ENCODE results near the gene PAX2.

The PAX2 gene

GRCh38 chr10:100746784-100747455, 1.5 kb downstream of the PAX2 start:
- no peaks in the 10 kb centered on the region for H3K9me3 ChIP-seq (ENCODE audit: control insufficient read depth in 1 of 2, low read length in 2 of 2)
- H3K4me1 ChIP-seq (ENCODE audit: control insufficient read depth in 1 of 2, insufficient read depth in 2 of 2, low read length in 2 of 2): peaks cover 0 to 14% of the 10 kb centered on the region in 2 donors
- no peak overlapping the region for H3K27ac ChIP-seq (ENCODE audit: low read depth, low read length)
- peaks cover 89 to 92% of the 10 kb centered on the region in 2 donors for H3K27me3 ChIP-seq (ENCODE audit: control insufficient read depth in 1 of 2, insufficient read depth in 2 of 2, low read length in 2 of 2)
- H3K9ac ChIP-seq (ENCODE audit: low read depth in 1 of 2, low read length in 2 of 2): no peak overlapping the region
- no peak overlapping the region for H3K4me3 ChIP-seq (ENCODE audit: low read depth in 1 of 2, low read length in 2 of 2)
- no peaks in the 10 kb centered on the region for H3K36me3 ChIP-seq (ENCODE audit: control insufficient read depth in 1 of 2, insufficient read depth in 2 of 2, low read length in 2 of 2)

GRCh38 chr10:100747456-100748230, 2.3 kb downstream of the PAX2 start:
- no peak overlapping the region for H3K9ac ChIP-seq (ENCODE audit: low read depth in 1 of 2, low read length in 2 of 2)
- H3K27me3 ChIP-seq (ENCODE audit: control insufficient read depth in 1 of 2, insufficient read depth in 2 of 2, low read length in 2 of 2): peaks cover 89 to 94% of the 10 kb centered on the region in 2 donors
- no peak overlapping the region for H3K4me3 ChIP-seq (ENCODE audit: low read depth in 1 of 2, low read length in 2 of 2)
- H3K9me3 ChIP-seq (ENCODE audit: control insufficient read depth in 1 of 2, low read length in 2 of 2): no peaks in the 10 kb centered on the region
- H3K27ac ChIP-seq (ENCODE audit: low read depth, low read length): no peak overlapping the region
- no peaks in the 10 kb centered on the region for H3K36me3 ChIP-seq (ENCODE audit: control insufficient read depth in 1 of 2, insufficient read depth in 2 of 2, low read length in 2 of 2)
- peaks cover 0 to 14% of the 10 kb centered on the region in 2 donors for H3K4me1 ChIP-seq (ENCODE audit: control insufficient read depth in 1 of 2, insufficient read depth in 2 of 2, low read length in 2 of 2)

GRCh38 chr10:100748231-100749058, 3.1 kb downstream of the PAX2 start:
- no peak overlapping the region for H3K4me3 ChIP-seq (ENCODE audit: low read depth in 1 of 2, low read length in 2 of 2)
- H3K9ac ChIP-seq (ENCODE audit: low read depth in 1 of 2, low read length in 2 of 2): no peak overlapping the region
- H3K36me3 ChIP-seq (ENCODE audit: control insufficient read depth in 1 of 2, insufficient read depth in 2 of 2, low read length in 2 of 2): no peaks in the 10 kb centered on the region
- H3K4me1 ChIP-seq (ENCODE audit: control insufficient read depth in 1 of 2, insufficient read depth in 2 of 2, low read length in 2 of 2): peaks cover 0 to 11% of the 10 kb centered on the region in 2 donors
- H3K9me3 ChIP-seq (ENCODE audit: control insufficient read depth in 1 of 2, low read length in 2 of 2): no peaks in the 10 kb centered on the region
- H3K27ac ChIP-seq (ENCODE audit: low read depth, low read length): no peak overlapping the region
- peaks cover 85 to 94% of the 10 kb centered on the region in 2 donors for H3K27me3 ChIP-seq (ENCODE audit: control insufficient read depth in 1 of 2, insufficient read depth in 2 of 2, low read length in 2 of 2)

GRCh38 chr10:100749059-100749308, 3.6 kb downstream of the PAX2 start:
- no peak overlapping the region for H3K4me3 ChIP-seq (ENCODE audit: low read depth in 1 of 2, low read length in 2 of 2)
- H3K9me3 ChIP-seq (ENCODE audit: control insufficient read depth in 1 of 2, low read length in 2 of 2): no peaks in the 10 kb centered on the region
- H3K4me1 ChIP-seq (ENCODE audit: control insufficient read depth in 1 of 2, insufficient read depth in 2 of 2, low read length in 2 of 2): peaks cover 0 to 9% of the 10 kb centered on the region in 2 donors
- no peak overlapping the region for H3K9ac ChIP-seq (ENCODE audit: low read depth in 1 of 2, low read length in 2 of 2)
- no peaks in the 10 kb centered on the region for H3K36me3 ChIP-seq (ENCODE audit: control insufficient read depth in 1 of 2, insufficient read depth in 2 of 2, low read length in 2 of 2)
- no peak overlapping the region for H3K27ac ChIP-seq (ENCODE audit: low read depth, low read length)
- H3K27me3 ChIP-seq (ENCODE audit: control insufficient read depth in 1 of 2, insufficient read depth in 2 of 2, low read length in 2 of 2): peaks cover 80 to 94% of the 10 kb centered on the region in 2 donors

GRCh38 chr10:100749309-100750217, 4.2 kb downstream of the PAX2 start:
- no peaks in the 10 kb centered on the region for H3K36me3 ChIP-seq (ENCODE audit: control insufficient read depth in 1 of 2, insufficient read depth in 2 of 2, low read length in 2 of 2)
- peaks cover 80 to 94% of the 10 kb centered on the region in 2 donors for H3K27me3 ChIP-seq (ENCODE audit: control insufficient read depth in 1 of 2, insufficient read depth in 2 of 2, low read length in 2 of 2)
- no peaks in the 10 kb centered on the region for H3K9me3 ChIP-seq (ENCODE audit: control insufficient read depth in 1 of 2, low read length in 2 of 2)
- no peak overlapping the region for H3K9ac ChIP-seq (ENCODE audit: low read depth in 1 of 2, low read length in 2 of 2)
- peaks cover 0 to 4% of the 10 kb centered on the region in 2 donors for H3K4me1 ChIP-seq (ENCODE audit: control insufficient read depth in 1 of 2, insufficient read depth in 2 of 2, low read length in 2 of 2)
- H3K27ac ChIP-seq (ENCODE audit: low read depth, low read length): no peak overlapping the region
- no peak overlapping the region for H3K4me3 ChIP-seq (ENCODE audit: low read depth in 1 of 2, low read length in 2 of 2)

GRCh38 chr10:100750291-100751210, 5.2 kb downstream of the PAX2 start:
- Histone ChIP-seq H3K9me3 (ENCODE audit: control insufficient read depth in 1 of 2, low read length in 2 of 2) (no peaks in the 10 kb centered on the region), H3K27ac (ENCODE audit: low read depth, low read length) (no peak overlapping the region), H3K36me3 (ENCODE audit: control insufficient read depth in 1 of 2, insufficient read depth in 2 of 2, low read length in 2 of 2) (no peaks in the 10 kb centered on the region), H3K4me3 (ENCODE audit: low read depth in 1 of 2, low read length in 2 of 2) (no peak overlapping the region), H3K4me1 (ENCODE audit: control insufficient read depth in 1 of 2, insufficient read depth in 2 of 2, low read length in 2 of 2) (peaks cover 0 to 4% of the 10 kb centered on the region in 2 donors), H3K9ac (ENCODE audit: low read depth in 1 of 2, low read length in 2 of 2) (no peak overlapping the region), H3K27me3 (ENCODE audit: control insufficient read depth in 1 of 2, insufficient read depth in 2 of 2, low read length in 2 of 2) (peaks cover 84 to 95% of the 10 kb centered on the region in 2 donors)

GRCh38 chr10:100751211-100751933, 6.0 kb downstream of the PAX2 start:
- Histone ChIP-seq H3K27me3 (ENCODE audit: control insufficient read depth in 1 of 2, insufficient read depth in 2 of 2, low read length in 2 of 2) (peaks cover 84 to 95% of the 10 kb centered on the region in 2 donors), H3K9ac (ENCODE audit: low read depth in 1 of 2, low read length in 2 of 2) (no peak overlapping the region), H3K36me3 (ENCODE audit: control insufficient read depth in 1 of 2, insufficient read depth in 2 of 2, low read length in 2 of 2) (no peaks in the 10 kb centered on the region), H3K9me3 (ENCODE audit: control insufficient read depth in 1 of 2, low read length in 2 of 2) (no peaks in the 10 kb centered on the region), H3K4me1 (ENCODE audit: control insufficient read depth in 1 of 2, insufficient read depth in 2 of 2, low read length in 2 of 2) (peaks cover 0 to 4% of the 10 kb centered on the region in 2 donors), H3K27ac (ENCODE audit: low read depth, low read length) (no peak overlapping the region), H3K4me3 (ENCODE audit: low read depth in 1 of 2, low read length in 2 of 2) (no peak overlapping the region)

- Histone ChIP-seq H3K27me3 (ENCODE audit: control insufficient read depth in 1 of 2, insufficient read depth in 2 of 2, low read length in 2 of 2) (peaks cover 75 to 81% of the 10 kb centered on the region in 2 donors), H3K4me3 (ENCODE audit: low read depth in 1 of 2, low read length in 2 of 2) (no peak overlapping the region), H3K4me1 (ENCODE audit: control insufficient read depth in 1 of 2, insufficient read depth in 2 of 2, low read length in 2 of 2) (no peaks in the 10 kb centered on the region), H3K36me3 (ENCODE audit: control insufficient read depth in 1 of 2, insufficient read depth in 2 of 2, low read length in 2 of 2) (no peaks in the 10 kb centered on the region), H3K9ac (ENCODE audit: low read depth in 1 of 2, low read length in 2 of 2) (no peak overlapping the region), H3K27ac (ENCODE audit: low read depth, low read length) (no peak overlapping the region), H3K9me3 (ENCODE audit: control insufficient read depth in 1 of 2, low read length in 2 of 2) (no peaks in the 10 kb centered on the region)
Measured at GRCh38 chr10:100755821-100756220, 10.4 kb downstream of the PAX2 start.

Measured in duodenal mucosa (tissue), 2 donors.